LNCaP clone FGC (cell line): Measurements from ENCODE around the gene NAA25.
"Not testable (repeated sequence)": the region's sequence is repeated elsewhere in the genome, so short reads cannot be mapped to it uniquely, and the experiment has no call there.

Experiments
- DNase-seq: peaks from one replicate; pipeline ENCODE4 v3.0.0-alpha.2; 2011; ENCODE audit warnings: low read depth
- H3K4me3 ChIP-seq: 2 replicates; pipeline ENCODE4 v1.5.1; 2011; ENCODE audit warnings: mild to moderate bottlenecking, low read depth, low read length, control low read depth
- CTCF ChIP-seq: IDR thresholded peaks from 2 replicates; pipeline ENCODE4 v1.5.1; 2012; ENCODE audit warnings: mild to moderate bottlenecking; ENCODE audit not compliant: control insufficient read depth, insufficient read depth; ENCODE audit errors: extremely low read depth

The NAA25 gene

GRCh38 chr12:112007945-112008344, 100.6 kb downstream of the NAA25 start:
- no peak for TF ChIP-seq CTCF
- no peak overlapping the region for H3K4me3 ChIP-seq
- no peak for DNase-seq

GRCh38 chr12:112005419-112006395, 102.9 kb downstream of the NAA25 start:
- H3K4me3 ChIP-seq: no peak overlapping the region
- no peak for TF ChIP-seq CTCF
- no peak for DNase-seq

- no peak for DNase-seq
- H3K4me3 ChIP-seq: no peak overlapping the region
- TF ChIP-seq CTCF: no peak
Measured at GRCh38 chr12:112004041-112004440, 104.5 kb downstream of the NAA25 start.

GRCh38 chr12:112001576-112001975, 107.0 kb downstream of the NAA25 start:
- no peak for DNase-seq
- TF ChIP-seq CTCF: no peak
- H3K4me3 ChIP-seq: no peak overlapping the region

GRCh38 chr12:112000820-112001219, 107.8 kb downstream of the NAA25 start:
- H3K4me3 ChIP-seq: no peak overlapping the region
- DNase-seq: no peak
- no peak for TF ChIP-seq CTCF

- not testable (repeated sequence) for H3K4me3 ChIP-seq, DNase-seq
Measured at GRCh38 chr12:111999129-111999528, 109.5 kb downstream of the NAA25 start.

GRCh38 chr12:111998015-111998414, 110.6 kb downstream of the NAA25 start:
- DNase-seq: no peak
- no peak overlapping the region for H3K4me3 ChIP-seq
- TF ChIP-seq CTCF: no peak
